Hematopoietic multipotent progenitor cell (in vitro differentiated cells): ENCODE measurements around the gene WDR18. TPM values are rescaled to one million over a fixed set of nuclear protein-coding genes. Genes with fewer than 3 reads are reported as not detected.
"Not testable (repeated sequence)": the region's sequence is repeated elsewhere in the genome, so short reads cannot be mapped to it uniquely, and the experiment has no call there.

Source experiments
- DNase-seq, 3 donors: peaks; one replicate each; pipeline ENCODE4 v3.0.0-alpha.2; 2011 to 2015; ENCODE audit warnings: low read depth in 2 of 3, low spot score in 2 of 3
- total RNA-seq: library from RNA; depleted of rRNA; stranded (reverse); fragments of >200 nt; gene quantifications from one replicate; pipeline ENCODE4 v1.2.3, GENCODE V29; 2012

The WDR18 gene
- total RNA-seq, 1 donor: 100 TPM

DNA sequence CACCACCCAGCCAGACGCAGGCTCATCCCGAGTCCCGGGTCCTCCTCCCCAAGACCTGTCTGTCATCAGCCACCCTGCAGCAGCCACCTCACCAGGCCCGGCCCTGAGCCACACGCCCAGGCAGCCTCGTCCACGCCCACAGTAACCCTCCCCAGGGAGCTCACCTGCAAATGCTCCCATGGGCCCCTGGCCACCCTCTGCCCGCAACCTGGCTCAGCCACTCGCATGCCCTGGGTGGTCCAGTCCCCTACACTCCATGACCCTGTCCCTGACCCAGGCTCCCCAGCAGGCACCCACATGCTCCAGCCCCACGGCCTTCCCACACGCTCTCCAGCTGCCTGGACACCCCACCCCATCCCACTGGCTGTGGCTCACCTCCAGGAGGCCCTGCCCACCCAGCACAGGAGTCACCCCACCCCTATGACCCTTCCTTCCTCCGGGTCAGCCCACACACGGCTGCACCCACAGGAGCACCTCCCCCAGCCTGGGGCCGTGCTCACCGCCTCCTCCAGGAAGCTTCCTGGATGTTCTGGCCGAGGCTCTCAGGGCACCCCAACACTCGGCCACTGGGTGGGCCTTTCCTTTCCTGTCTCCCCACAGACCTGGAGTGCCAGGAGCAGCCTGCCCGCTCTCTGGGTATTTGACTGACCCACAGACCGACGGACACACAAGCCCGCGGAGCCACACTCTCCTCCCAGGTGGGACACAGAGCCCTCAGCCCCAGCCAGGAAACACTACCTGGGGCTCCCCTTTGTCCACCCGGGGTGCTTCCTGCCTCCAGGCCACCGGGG is 33.2 kb downstream of the WDR18 start:
- no peak for DNase-seq

DNA sequence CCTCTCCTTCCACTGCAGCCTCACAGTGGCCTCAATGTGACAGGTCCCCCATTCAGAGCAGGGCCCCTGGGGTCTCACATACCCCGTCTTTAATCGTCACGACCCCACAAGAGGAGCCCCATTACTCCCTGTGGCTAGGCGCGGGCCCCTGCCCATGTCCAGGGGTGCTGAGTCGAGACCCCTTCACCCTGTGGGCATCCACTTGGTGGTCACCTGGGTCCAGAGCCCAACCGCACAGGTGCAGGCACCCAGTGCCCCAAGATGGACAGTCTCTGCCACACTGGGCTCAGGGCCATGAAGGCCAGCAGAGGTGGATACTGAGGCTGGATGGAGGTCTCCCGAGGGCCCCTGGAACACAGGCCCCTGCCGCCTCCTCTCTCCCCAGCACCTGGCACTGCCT is 33.8 kb downstream of the WDR18 start:
- DNase-seq: no peak

DNA sequence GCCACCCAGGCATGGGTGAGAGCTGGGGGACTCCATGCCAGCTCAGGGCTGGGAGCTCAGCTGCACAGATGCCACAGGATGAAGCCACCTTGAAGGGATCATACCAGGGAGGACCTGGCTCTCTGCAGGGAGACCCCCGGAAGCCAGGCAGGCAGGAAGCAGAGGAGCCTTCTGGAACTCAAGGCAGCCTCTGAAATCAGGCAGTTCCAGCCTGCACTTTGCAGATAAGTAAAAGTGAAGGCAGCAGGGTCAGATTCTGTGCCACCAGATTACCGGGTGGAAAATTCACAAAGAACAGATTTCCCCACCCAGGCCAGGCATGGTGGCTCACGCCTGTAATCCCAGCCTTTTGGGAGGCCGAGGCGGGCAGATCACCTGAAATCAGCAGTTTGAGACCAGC is 34.2 kb downstream of the WDR18 start:
- DNase-seq: no peak

DNA sequence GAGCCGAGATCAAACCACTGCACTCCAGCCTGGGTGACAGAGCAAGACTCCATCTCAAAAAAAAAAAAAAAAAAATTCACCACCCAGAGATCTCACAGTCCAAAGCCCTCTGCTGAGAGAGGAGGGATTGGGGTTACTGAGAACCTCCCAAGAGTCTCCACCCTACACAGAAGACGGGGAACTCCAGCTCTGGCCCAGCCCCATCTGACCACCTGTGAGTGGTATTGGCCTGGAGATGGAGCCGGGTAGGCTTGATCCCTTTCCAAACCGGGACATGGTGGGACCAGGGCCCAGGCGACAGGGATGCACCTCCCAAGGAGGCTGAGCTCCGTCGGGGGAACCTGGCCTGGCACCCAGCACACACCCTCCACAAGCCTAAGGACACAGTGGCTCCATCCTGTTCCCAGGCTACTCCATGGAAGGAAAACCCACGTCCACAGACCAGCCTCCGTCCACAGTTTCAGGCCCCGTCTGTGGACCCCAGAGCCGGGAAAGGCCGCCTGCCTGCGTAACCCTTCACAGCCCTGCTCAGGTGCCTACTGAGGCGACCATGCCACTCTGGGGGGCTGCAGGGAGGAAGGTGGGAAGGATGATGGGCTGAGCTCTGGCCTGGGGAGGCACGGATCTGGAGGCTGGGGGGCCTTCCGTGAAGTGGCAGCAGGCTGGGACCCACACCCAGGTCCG is 34.9 kb downstream of the WDR18 start:
- no peak for DNase-seq

DNA sequence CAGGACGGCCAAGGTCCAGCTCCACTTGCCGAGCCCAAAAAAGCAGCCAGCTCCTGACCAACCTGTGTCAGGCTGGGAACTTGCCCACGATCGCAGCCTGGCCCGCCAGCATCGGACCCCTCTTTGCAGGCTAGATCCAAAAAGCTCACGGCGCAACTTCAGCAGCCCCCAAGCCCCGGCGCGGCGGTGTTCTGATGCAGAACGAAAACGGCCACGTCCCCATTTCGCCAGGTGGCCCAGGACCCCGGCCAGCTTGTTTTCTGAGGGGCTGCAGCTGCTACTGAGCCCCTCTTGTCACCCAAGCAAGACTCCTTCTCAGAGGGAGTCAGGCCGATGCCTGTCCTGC is 35.4 kb downstream of the WDR18 start:
- DNase-seq: no peak

DNA sequence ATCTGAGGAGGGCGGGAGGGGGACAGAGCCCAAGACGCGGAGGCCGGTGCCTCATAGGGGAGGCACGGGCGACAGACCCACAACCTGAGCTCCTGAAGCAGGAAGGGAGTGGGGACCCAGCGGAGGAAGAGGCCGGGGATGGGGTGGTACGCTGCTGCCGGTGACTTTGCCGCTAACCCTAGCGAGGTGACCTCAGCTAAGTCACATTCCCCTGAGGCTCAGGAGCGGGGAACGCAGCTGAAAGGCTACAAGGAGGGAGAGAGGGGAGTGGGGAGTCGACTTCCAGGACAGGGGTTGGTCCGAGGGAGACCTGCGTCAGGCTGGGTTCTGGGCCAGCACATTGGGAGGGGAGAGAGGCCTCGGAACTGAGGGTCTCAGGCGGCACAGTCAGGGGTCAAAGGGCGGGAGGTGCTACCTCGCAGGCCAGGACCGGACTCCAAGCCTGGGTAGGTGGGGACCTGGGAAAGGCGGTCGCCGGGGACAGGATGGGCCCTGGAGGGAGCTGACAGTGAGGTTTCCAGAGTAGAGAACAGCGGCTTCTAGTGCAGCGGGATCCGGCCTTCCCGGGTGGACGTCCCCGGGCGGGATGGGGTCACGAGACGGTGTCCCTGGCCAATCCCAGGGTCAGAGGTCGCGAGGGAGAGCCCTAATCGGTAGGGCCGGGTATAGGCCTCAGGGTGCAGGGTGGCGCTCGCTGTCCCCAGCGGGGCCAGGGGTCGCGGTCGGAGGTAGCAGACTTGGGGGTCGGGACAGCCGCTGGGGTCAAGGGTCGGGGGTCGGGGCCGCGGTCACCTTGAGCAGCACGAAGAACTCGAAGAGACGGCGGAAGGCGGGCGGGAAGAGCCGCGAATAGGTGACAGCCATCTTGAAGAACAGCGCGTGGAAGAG is 36.1 kb downstream of the WDR18 start:
- no peak for DNase-seq

DNA sequence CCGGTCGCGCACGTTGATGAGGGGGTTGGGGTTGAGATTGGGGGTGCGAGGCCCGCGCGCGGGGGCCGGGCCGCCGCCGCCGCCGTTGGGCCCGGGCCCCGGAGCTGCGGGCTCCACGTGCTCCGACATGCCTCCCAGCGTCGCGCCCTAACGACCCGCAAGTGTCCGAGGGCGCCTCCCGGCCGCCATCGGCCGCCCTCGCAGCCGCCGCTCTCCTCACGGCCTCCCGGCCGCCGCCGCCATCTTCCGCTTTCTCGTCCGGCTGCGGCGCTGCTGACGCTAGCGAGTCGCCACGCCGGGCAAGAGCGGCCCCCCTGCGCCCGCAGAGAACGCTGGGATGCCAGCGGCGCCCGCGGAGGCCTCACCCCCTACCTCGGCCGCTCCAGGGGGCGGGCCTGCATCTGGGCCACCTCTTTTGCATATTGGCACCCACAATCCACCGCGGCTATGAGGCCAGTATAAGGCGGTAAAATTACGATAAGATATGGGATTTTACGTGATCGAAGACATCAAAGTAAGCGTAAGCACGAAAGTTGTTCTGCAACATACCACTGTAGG is 36.8 kb downstream of the WDR18 start, which contains the start of gene TMEM259:
Gene TMEM259, minus strand, starts transcription at position 256 of the 558 bp plus-strand sequence. Its CDS starts 127 bp downstream, at position 129.
- peak; percentile 92 to 99 (median 97) for DNase-seq

DNA sequence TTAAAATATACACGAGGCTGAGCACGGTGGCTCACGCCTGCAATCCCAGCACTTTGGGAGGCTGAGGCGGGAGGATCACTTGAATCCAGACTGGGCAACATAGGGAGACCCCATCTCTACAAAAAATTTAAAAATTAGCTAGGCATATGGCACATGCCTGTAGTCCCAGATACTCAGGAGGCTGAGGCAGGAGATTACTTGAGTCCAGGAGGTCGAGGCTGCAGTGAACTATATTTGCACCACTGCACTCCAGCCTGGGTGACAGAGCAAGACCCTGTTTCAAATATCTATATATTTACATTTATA is 39.7 kb downstream of the WDR18 start:
- not testable (repeated sequence) for DNase-seq

DNA sequence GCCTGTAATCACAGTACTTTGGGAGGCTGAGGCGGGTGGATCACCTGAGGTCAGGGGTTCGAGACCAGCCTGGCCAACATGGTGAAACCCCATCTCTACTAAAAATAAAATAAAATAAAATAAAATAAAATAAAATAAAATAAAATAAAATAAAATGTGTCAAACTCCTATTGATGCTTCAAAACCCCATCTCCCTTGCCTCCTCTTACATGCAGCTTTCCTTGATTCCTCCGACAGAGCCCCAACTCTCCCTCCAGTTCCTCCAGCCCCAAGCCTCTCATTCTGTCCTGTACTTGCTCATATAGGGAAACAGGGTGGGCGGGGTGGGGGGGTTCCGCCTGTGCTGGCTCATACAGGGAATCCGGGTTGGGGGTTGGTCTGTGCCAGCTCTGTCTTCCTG is 40.9 kb downstream of the WDR18 start:
- not testable (repeated sequence) for DNase-seq

DNA sequence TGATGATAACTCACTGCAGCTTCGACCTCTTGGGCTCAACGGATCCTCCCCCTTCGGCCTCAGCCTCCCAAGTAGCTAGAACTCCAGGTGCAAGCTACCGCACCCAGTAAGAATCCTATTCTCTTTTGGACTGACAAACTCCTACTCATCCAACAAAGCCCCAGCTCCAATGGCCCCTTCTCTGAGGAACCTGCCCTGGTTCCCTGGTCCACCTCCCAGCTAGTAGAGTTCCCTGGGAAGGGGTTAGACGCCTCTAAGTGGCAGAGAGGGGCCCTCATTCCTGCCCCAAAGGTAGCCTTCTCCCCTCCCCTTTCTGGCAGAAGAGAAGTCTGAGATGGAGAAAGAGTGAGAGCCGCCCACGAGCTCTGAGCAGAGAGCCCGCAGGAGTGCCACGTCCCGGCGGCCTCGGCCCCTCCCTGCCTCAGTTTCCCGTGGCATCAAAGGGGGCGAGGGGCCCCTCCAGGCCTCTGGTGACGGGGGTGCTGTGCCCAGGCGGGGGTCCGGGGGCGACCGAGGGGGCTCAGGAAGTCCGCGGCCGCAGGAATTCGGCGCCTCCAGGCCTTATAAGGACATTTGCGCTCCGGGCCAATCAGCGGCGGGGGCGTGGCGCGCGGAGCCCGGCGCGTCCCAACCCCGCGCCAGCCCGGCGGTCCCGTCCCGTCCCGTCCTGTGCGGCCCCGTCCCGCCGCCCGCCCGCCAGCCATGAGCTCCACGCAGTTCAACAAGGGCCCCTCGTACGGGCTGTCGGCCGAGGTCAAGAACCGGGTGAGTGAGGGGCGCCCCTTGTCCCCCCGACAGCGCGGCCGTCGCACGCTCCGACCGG is 42.0 kb downstream of the WDR18 start, which contains the start of gene CNN2:
Gene CNN2, plus strand, starts transcription at position 649 of the 823 bp plus-strand sequence. Its CDS starts 54 bp downstream, at position 703.
- DNase-seq: peak in 2 of 3 donors; percentile 59 to 62

DNA sequence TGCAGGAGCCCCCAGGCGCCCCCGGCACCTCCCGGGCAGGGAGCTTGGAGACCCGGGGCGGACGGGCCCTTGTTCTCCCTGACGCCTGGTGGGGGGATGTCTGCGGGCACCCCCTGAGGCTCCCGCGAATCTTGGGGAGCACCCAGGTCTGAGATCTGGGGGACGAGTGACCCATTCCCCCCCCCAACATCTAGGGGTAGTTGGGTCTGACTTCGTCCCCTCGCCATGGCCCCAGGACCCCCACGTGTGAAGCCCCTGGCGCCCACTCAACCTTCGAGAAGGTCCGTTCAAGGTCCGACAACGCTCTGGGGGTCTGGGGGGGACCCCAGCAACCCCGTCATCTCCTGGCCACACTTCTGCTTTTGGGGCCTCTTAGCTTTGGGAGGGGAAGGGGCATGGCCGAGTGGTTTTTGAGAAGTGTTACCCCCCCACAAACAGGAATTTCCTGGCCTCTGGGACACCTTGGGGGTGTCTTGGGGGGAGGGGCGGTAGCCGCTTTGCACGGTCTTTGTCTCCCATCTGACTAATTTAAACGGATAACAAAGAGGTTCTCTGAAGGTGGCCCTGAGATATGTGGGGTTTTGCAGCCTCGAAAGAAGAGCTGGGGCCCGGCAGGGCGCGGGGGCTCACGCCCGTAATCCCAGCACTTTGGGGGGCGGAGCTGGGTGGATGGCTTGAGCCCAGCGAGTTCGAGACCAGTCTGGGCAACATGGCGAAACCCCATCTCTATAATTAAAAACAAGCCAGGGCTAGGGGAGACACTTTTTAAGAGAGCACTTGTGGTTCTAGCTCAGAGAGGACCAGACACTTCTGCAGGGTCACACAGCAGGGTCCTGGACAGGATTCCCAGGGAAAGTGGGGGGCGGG is 42.9 kb downstream of the WDR18 start:
- DNase-seq: peak in 2 of 3 donors; percentile 54 to 64

DNA sequence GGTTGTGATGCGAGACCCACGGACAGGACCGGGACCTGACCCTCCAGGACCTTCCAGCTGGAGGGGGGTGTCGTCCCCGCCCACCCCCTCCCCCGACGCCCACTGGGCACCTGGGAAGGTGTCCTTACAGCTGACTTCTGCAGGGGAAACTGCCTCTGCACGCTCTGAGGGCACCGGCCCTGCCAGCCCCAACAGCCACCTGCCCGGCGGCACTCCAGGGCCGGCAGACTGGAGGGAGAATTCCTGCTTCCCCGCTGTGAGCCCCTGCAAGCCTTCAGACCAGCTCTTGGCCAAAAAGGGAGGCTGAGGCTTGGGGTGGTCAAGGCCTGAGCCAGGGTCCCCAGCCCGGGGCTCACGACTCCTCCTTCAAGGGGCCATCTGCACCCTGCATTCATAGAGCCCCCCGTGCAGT is 43.5 kb downstream of the WDR18 start:
- DNase-seq: no peak

DNA sequence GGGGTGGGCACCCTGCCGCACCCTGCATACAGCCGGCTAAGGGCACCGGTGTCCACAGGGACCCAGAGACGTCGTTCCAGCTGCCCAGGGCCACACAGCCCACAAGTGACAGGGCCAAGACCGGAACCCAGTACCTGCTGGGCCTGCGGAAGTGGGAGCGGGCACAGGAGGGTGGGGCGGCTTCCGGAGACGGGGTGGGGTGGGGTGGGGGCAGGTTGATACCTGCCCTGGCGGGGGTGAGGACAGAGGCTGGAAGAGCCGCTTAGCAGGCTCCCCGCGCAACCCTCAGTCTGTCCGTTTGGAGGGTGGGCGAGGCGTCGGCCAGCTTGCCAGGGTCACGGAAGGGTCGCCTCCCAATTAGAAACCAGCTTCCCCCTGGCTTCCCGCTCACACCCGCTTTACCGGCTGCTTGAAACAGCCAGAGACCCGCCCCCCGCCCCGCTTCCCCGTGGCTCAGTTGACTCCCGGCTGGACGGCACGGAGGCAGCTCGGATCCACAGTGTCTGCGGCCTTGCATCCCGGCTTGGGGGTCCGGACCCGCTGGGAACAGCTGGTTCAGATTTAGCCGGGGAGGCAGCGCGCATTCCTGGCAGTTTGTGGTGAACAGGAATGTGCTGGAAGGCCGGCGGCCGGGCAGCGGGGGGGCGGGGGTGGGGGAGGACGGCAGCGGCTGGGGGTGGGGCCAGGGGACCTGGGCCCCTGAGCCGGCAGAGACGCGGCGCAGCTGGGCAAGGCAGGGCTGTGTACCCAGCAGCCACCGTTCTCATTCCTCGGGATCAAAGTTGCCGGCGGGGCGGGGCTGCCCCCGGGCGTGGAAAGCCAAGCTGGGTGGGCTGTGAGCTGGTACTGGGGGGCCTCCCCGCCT is 44.1 kb downstream of the WDR18 start:
- DNase-seq: no peak

DNA sequence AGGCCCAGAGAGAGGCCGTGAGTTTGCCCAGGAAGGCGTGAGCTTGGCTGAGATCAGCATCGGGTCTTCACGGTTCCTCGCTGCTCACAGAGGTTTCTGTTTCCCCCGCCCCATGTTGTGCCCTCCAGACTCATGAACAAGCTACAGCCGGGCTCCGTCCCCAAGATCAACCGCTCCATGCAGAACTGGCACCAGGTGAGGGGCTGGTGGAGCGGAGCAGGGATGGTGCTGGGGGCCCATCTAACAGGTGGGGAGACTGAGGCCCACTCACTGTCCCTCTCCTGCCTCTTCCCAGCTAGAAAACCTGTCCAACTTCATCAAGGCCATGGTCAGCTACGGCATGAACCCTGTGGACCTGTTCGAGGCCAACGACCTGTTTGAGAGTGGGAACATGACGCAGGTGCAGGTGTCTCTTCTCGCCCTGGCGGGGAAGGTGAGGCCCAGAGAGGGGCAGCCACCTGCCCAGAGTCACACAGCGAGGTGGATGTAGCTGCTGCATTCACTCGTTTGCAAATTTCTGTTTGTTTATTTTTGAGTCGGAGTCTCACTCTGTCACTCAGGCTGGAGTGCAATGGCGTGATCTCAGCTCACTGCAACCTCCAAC is 48.2 kb downstream of the WDR18 start:
- DNase-seq: no peak

DNA sequence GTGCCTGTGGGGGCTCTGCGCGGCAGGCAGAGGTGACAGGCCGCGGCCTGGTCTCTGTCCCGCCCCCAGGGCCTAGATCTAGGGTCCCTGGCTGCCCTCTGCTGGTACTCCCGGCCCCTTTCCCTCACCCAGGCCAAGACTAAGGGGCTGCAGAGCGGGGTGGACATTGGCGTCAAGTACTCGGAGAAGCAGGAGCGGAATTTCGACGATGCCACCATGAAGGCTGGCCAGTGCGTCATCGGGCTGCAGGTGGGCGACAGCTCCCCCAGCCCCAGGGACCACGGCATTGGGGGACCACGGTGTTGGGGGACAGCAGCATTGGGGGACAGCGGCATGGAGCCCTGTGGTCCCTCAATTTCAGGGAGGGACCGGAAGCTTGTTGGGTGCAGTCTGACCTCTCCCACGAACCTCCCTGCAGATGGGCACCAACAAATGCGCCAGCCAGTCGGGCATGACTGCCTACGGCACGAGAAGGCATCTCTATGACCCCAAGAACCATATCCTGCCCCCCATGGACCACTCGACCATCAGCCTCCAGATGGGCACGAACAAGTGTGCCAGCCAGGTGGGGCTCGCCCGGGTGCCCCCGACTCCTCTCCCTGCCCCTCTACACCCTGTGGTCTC is 52.0 kb downstream of the WDR18 start:
- DNase-seq: no peak

DNA sequence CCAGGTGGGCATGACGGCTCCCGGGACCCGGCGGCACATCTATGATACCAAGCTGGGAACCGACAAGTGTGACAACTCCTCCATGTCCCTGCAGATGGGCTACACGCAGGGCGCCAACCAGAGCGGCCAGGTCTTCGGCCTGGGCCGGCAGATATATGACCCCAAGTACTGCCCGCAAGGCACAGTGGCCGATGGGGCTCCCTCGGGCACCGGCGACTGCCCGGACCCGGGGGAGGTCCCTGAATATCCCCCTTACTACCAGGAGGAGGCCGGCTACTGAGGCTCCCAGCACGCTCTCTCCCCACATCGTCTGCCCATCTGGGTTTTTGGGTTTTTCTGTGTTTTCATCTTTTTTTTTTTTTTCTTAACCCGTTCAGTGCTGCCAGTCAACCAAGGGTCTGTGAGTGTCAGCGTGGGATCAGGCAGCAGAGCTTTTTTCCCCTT is 53.5 kb downstream of the WDR18 start:
- no peak for DNase-seq

DNA sequence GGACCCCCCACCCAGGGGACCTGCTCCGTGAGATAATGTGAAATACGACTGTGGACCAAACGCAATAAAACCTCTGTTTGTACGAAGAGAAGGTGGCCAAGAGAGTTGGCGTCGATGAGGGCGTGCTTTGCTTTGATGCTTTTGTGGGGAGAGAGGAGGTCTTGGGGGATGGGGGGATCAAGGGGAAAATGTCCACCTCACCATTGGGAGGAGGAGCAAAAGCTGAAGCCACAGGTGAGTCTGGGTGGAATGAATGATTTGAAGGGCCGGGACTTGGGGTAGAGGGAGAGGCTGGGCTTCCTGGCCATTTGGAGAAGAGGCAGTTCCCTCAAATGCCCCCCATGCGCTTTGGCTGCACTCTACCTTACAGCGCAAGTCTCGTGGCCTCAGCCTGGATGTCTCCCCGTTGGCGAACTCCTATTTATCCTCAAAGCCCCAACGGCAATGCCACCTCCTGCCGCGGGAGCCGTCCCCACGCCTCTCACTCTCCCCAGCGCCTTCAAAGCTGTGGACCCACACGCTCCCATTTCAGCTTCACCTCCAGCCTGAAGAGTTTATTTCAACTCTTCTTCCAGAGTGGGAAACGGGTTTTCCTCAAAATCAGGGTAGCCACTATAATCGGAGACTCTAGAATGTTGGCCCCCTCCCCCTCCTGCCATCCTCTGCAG is 55.0 kb downstream of the WDR18 start:
- DNase-seq: no peak
